SK-N-MC (cell line): ENCODE results near the gene DNAJC5G.

Experiments used
- EZH2 ChIP-seq: fragments of 200-600 bp; sonication (generic); IDR thresholded peaks from one replicate; pipeline ENCODE4 v1.6.1; 2017; ENCODE audit warnings: antibody characterized with exemption
- POLR2AphosphoS5 ChIP-seq: IDR thresholded peaks from 2 replicates; pipeline ENCODE4 v1.6.1; 2012; ENCODE audit warnings: mild to moderate bottlenecking, low read depth, low read length, borderline replicate concordance

GRCh38 chr2:27264753-27265535 lies 10.3 kb upstream of the DNAJC5G start:
- TF ChIP-seq POLR2AphosphoS5 (no peak), EZH2 (no peak)
